ENCODE measurements around the gene HHIP. TPM values are rescaled to one million over a fixed set of nuclear protein-coding genes. Genes with fewer than 3 reads are reported as not detected.

HHIP gene
- total RNA-seq, 1 donor: 0.72 TPM

DNA sequence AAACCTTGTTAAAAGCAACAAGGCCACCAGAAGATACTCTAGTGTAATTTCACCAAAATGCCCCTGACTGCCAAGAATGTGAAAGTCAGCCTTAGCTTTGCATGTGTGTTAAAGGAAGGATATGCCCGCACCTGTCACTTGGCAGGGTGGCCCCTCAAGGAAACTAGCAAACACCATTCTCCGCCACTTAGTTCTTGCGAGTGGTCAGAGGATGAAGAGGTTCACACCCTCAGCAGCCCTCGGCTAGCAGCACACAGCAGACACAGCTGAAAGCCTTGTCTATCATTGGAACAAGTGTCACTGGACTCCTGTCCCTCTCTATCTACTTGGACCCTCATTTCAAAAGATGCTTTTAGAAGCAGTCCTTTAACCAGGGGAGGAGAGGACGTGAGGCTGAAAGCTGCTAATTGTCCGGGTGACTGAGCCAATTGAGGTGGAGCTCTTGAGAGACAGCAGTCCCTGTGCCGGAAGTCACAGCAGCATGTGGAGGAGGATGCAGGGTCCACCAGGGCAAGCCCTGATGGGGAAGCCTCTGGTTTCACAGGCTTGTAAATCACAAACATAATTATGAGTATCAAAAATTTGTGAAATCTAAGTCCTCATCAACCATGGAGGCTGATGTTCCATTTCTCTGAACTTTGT is 18.0 kb downstream of the HHIP start:
- Histone ChIP-seq H3K27me3 (ENCODE audit: insufficient read depth, low read length) (no peaks in the 10 kb centered on the region), H3K4me2 (ENCODE audit: insufficient read depth, low read length) (no peak overlapping the region), H3K36me3 (ENCODE audit: insufficient read depth, low read length) (no peaks in the 10 kb centered on the region), H2AFZ (ENCODE audit: low read length) (no peak overlapping the region), H3K4me1 (ENCODE audit: insufficient read depth, low read length) (peaks cover 18% of the 10 kb centered on the region), H3K79me2 (ENCODE audit: insufficient read depth, low read length) (no peaks in the 10 kb centered on the region), H3K9me3 (ENCODE audit: low read depth, low read length) (no peaks in the 10 kb centered on the region), H4K20me1 (ENCODE audit: insufficient read depth, low read length) (no peaks in the 10 kb centered on the region), H3K4me3 (ENCODE audit: insufficient read depth, low read length) (no peak overlapping the region), H3K27ac (ENCODE audit: low read depth, low read length) (no peak overlapping the region)
- TF ChIP-seq, protein P1, sequence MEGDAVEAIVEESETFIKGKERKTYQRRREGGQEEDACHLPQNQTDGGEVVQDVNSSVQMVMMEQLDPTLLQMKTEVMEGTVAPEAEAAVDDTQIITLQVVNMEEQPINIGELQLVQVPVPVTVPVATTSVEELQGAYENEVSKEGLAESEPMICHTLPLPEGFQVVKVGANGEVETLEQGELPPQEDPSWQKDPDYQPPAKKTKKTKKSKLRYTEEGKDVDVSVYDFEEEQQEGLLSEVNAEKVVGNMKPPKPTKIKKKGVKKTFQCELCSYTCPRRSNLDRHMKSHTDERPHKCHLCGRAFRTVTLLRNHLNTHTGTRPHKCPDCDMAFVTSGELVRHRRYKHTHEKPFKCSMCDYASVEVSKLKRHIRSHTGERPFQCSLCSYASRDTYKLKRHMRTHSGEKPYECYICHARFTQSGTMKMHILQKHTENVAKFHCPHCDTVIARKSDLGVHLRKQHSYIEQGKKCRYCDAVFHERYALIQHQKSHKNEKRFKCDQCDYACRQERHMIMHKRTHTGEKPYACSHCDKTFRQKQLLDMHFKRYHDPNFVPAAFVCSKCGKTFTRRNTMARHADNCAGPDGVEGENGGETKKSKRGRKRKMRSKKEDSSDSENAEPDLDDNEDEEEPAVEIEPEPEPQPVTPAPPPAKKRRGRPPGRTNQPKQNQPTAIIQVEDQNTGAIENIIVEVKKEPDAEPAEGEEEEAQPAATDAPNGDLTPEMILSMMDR (IDR thresholded peaks at IDR 0.05; ENCODE audit: extremely low read depth, low read depth, low read length): no peak
- DNase-seq (ENCODE audit: insufficient read length, low spot score, missing footprints): no peak

DNA sequence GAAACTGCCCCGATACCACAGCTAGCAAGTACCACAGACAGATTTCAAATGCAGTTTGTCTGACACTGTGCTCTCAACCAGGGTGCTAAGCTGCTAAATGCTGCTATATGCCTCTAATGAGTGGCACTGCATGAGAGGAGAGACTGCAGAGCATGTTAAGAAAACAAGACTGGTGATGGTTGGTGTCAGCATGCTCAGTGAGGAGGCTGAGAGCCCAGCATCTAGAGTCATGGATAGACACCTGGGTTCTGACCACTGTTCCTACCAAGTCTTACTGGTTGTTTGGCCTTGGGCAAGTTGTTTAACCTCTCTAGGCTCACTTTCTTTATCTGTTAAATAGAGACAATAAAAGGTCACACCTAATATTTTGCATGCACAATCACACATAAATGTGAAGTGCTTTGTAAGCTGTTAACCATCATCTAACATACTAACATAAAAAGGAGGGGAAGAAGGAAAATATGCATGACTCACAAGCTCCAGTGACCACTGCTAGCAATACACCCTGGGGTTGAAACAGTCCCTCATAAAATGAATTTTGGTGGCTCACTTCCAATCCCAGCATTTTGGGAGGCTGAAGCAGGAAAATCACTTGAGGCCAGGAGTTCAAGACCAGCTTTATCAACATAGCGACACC is 20.7 kb downstream of the HHIP start:
- Histone ChIP-seq H2AFZ (ENCODE audit: low read length) (peak overlapping the region; percentile 17), H3K36me3 (ENCODE audit: insufficient read depth, low read length) (no peaks in the 10 kb centered on the region), H3K79me2 (ENCODE audit: insufficient read depth, low read length) (no peaks in the 10 kb centered on the region), H3K4me1 (ENCODE audit: insufficient read depth, low read length) (peaks cover 14% of the 10 kb centered on the region), H3K9me3 (ENCODE audit: low read depth, low read length) (no peaks in the 10 kb centered on the region), H3K27me3 (ENCODE audit: insufficient read depth, low read length) (no peaks in the 10 kb centered on the region), H3K4me3 (ENCODE audit: insufficient read depth, low read length) (no peak overlapping the region), H4K20me1 (ENCODE audit: insufficient read depth, low read length) (no peaks in the 10 kb centered on the region), H3K4me2 (ENCODE audit: insufficient read depth, low read length) (peak overlapping the region; percentile 11), H3K27ac (ENCODE audit: low read depth, low read length) (peak overlapping the region; percentile 21)
- TF ChIP-seq, protein P1 (IDR thresholded peaks at IDR 0.05; ENCODE audit: extremely low read depth, low read depth, low read length): no peak
- DNase-seq (ENCODE audit: insufficient read length, low spot score, missing footprints): no peak

DNA sequence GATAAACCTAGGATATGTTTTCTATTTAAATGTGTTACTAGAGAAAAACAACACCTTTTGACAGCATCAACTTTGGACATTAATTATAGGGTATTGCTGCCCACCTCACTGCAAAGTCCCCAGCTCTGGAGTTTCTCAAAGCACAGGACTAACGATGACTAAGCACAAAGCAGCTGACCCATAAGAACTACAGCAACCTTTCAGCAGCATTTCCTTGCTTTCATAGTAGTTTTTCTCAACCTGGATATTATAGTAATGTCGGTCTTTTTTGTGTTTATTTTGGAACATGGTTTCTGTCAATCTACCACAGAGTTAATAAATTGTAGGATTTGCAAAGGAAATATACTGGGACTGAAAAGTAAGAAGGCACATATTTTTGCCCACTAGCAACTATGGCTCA is 21.5 kb downstream of the HHIP start:
- no peaks in the 10 kb centered on the region for H3K9me3 ChIP-seq (ENCODE audit: low read depth, low read length)
- H3K79me2 ChIP-seq (ENCODE audit: insufficient read depth, low read length): no peaks in the 10 kb centered on the region
- no peaks in the 10 kb centered on the region for H3K36me3 ChIP-seq (ENCODE audit: insufficient read depth, low read length)
- H4K20me1 ChIP-seq (ENCODE audit: insufficient read depth, low read length): no peaks in the 10 kb centered on the region
- no peaks in the 10 kb centered on the region for H3K27me3 ChIP-seq (ENCODE audit: insufficient read depth, low read length)
- H3K27ac ChIP-seq (ENCODE audit: low read depth, low read length): no peak overlapping the region
- H3K4me3 ChIP-seq (ENCODE audit: insufficient read depth, low read length): no peak overlapping the region
- no peak overlapping the region for H3K4me2 ChIP-seq (ENCODE audit: insufficient read depth, low read length)
- no peak for DNase-seq (ENCODE audit: insufficient read length, low spot score, missing footprints)
- TF ChIP-seq, protein P1 (IDR thresholded peaks at IDR 0.05; ENCODE audit: extremely low read depth, low read depth, low read length): no peak
- H3K4me1 ChIP-seq (ENCODE audit: insufficient read depth, low read length): peaks cover 14% of the 10 kb centered on the region
- H2AFZ ChIP-seq (ENCODE audit: low read length): no peak overlapping the region

DNA sequence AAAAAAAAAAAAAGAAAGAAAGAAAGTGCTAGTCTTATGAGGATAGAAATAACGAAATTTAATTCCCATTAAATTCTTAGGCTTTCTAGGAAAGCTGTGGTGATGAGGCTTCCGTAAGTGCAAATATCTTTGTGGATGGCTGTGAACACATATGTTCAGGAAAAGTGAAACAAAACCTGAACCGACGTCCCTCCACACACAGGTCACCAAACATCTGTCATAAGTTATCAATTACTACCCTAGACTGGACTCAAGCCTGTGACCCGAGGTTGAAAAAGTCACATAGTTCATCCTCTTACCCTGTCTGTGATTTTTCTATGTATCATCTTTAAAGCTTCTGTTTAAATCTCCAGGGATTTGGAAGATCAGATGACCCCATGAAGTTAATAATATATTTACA is 24.8 kb downstream of the HHIP start:
- DNase-seq (ENCODE audit: insufficient read length, low spot score, missing footprints): no peak
- no peaks in the 10 kb centered on the region for H3K27me3 ChIP-seq (ENCODE audit: insufficient read depth, low read length)
- no peaks in the 10 kb centered on the region for H4K20me1 ChIP-seq (ENCODE audit: insufficient read depth, low read length)
- no peak overlapping the region for H3K27ac ChIP-seq (ENCODE audit: low read depth, low read length)
- H3K9me3 ChIP-seq (ENCODE audit: low read depth, low read length): no peaks in the 10 kb centered on the region
- no peak overlapping the region for H3K4me2 ChIP-seq (ENCODE audit: insufficient read depth, low read length)
- TF ChIP-seq, protein P1 (IDR thresholded peaks at IDR 0.05; ENCODE audit: extremely low read depth, low read depth, low read length): no peak
- peaks cover 14% of the 10 kb centered on the region for H3K4me1 ChIP-seq (ENCODE audit: insufficient read depth, low read length)
- no peak overlapping the region for H2AFZ ChIP-seq (ENCODE audit: low read length)
- H3K4me3 ChIP-seq (ENCODE audit: insufficient read depth, low read length): no peak overlapping the region
- H3K36me3 ChIP-seq (ENCODE audit: insufficient read depth, low read length): no peaks in the 10 kb centered on the region
- H3K79me2 ChIP-seq (ENCODE audit: insufficient read depth, low read length): no peaks in the 10 kb centered on the region

Measured in osteoblast (primary cell).